ENCODE measurements around the gene FITM1. TPM values are rescaled to one million over a fixed set of nuclear protein-coding genes. Genes with fewer than 3 reads are reported as not detected.

FITM1 gene
- polyA plus RNA-seq, 3 donors, result 0.68 to 0.86 (median 0.79) TPM

GRCh38 chr14:24155100-24155499, 24.6 kb downstream of the FITM1 start:
- no peak for DNase-seq (ENCODE audit: low read depth in 3 of 3, low spot score in 2 of 3)

GRCh38 chr14:24156840-24157239, 26.4 kb downstream of the FITM1 start:
- DNase-seq (ENCODE audit: low read depth in 3 of 3, low spot score in 2 of 3), result no peak

GRCh38 chr14:24157331-24157730, 26.9 kb downstream of the FITM1 start:
- DNase-seq (ENCODE audit: low read depth in 3 of 3, low spot score in 2 of 3), result no peak

GRCh38 chr14:24159777-24160498, 29.5 kb downstream of the FITM1 start:
- no peak for DNase-seq (ENCODE audit: low read depth in 3 of 3, low spot score in 2 of 3)

DNA sequence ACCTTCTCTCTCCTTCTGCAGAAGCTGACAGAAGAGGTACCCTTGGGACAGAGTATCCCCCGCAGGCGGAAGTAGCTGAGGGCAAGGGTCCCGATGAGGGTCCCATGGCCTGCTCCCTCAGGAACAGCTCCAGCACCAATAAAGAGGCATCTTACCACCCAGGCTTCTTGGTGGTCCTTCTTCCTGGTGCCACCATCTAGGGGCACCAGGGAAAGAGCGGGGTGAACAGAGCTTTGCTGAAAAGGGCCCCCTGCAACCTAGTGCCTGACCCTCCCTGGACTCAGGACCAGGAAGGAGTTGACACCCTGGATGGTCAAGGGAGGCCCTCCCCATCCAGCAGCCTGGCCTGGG, 30.0 kb downstream of the FITM1 start:
- no peak for DNase-seq (ENCODE audit: low read depth in 3 of 3, low spot score in 2 of 3)

- DNase-seq (ENCODE audit: low read depth in 3 of 3, low spot score in 2 of 3), result peak; percentile 92 to 97 (median 94)
These were observed 30.7 kb downstream of the FITM1 start, which contains the start of gene IRF9 for GRCh38 chr14:24160850-24161804. Gene IRF9, plus strand, starts transcription at chr14:24161265. Its CDS starts 880 bp downstream, at chr14:24162145.

DNA sequence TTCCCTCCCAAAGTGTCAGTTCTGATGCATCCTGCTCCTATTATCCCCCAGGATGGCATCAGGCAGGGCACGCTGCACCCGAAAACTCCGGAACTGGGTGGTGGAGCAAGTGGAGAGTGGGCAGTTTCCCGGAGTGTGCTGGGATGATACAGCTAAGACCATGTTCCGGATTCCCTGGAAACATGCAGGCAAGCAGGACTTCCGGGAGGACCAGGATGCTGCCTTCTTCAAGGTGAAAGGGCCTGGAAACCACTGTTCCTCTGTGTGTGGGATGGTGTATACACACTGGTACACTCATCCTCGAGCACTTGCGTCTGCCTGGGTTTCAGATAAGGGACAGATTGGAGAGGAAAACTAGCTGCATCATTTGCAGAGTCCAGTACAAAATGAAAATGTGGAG, 31.6 kb downstream of the FITM1 start:
- no peak for DNase-seq (ENCODE audit: low read depth in 3 of 3, low spot score in 2 of 3)

DNA sequence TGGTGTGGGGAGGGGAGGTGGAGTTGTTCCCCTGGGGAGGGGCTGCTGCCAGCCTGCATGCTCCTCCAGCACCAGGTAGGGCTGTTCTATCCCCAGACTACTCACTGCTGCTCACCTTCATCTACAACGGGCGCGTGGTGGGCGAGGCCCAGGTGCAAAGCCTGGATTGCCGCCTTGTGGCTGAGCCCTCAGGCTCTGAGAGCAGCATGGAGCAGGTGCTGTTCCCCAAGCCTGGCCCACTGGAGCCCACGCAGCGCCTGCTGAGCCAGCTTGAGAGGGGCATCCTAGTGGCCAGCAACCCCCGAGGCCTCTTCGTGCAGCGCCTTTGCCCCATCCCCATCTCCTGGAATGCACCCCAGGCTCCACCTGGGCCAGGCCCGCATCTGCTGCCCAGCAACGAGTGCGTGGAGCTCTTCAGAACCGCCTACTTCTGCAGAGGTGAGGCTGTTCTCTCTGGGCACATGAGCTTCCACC, 34.1 kb downstream of the FITM1 start:
- DNase-seq (ENCODE audit: low read depth in 3 of 3, low spot score in 2 of 3), result no peak

DNA sequence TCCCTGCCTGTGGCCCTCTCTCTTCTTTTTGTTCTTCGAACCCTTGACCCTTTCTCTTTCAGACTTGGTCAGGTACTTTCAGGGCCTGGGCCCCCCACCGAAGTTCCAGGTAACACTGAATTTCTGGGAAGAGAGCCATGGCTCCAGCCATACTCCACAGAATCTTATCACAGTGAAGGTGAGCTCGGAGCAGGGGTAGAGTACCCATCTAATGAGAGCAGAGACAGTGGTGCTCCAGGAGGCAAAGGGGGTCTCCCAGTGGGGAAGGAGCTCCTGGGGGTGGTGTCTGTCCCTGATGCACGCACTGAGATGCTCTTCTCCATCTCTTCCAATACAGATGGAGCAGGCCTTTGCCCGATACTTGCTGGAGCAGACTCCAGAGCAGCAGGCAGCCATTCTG, 35.3 kb downstream of the FITM1 start:
- DNase-seq (ENCODE audit: low read depth in 3 of 3, low spot score in 2 of 3), result no peak

DNA sequence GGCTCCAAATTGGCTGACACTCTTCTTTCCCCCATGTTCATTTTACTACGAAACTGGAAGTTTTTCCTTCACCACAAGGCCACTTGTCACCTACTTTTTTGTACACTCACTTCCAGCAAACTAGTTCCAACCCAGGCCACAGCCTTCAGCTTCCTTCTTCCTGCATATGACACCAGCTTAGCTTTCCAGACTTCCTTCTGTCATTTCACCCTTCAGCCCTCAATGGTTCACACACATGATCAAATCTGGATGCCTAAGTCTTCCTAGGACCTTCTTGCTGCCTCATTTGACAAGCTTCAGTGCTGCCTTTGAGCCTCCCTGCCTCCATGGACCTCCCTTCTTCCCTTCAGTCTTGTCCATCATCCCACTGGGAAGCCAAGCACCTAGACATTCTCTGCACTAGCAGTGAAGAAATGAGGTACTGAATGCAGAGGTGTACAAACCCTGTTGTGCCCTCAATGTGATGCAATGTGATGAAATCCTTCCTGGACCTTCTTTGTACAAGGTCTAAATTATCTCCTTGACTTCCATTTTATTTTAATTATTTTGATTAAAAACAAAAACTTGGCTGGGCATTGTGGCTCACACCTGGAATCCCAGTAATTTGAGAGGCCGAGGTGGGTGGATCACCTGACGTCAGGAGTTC, 37.1 kb downstream of the FITM1 start:
- DNase-seq (ENCODE audit: low read depth in 3 of 3, low spot score in 2 of 3), result no peak

GRCh38 chr14:24171422-24172260, 41.2 kb downstream of the FITM1 start, which contains the start of gene REC8:
Gene REC8, plus strand, starts transcription at chr14:24172080. Its CDS starts 473 bp downstream, at chr14:24172553.
- DNase-seq (ENCODE audit: low read depth in 3 of 3, low spot score in 2 of 3), result peak in 2 of 3 donors; percentile 81 to 93

DNA sequence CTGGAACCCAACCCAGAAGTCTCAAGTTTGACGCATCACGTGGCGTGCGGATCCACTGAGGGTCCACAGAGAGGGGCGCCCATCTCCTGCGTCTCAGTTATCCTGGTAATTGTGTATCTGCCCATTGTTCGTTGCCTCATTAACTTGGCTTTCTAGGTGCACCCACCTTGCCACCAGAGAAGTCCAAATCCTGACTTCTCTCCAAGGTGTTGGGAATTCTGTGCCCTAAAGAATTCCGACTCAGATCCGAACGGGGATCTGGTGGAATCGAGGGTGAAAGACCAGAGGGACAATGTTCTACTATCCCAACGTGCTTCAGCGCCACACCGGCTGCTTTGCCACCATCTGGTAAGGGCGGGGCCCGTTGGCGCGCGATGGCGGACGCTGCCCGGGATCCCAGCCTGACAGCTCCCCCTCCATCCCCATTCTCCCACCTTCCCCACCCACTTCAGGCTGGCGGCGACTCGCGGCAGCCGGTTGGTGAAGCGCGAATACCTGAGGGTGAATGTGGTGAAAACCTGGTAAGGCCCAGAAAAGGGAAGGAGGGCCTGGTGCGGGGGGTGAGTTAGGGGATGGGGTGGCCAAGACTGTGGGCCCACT, 41.9 kb downstream of the FITM1 start:
- no peak for DNase-seq (ENCODE audit: low read depth in 3 of 3, low spot score in 2 of 3)

DNA sequence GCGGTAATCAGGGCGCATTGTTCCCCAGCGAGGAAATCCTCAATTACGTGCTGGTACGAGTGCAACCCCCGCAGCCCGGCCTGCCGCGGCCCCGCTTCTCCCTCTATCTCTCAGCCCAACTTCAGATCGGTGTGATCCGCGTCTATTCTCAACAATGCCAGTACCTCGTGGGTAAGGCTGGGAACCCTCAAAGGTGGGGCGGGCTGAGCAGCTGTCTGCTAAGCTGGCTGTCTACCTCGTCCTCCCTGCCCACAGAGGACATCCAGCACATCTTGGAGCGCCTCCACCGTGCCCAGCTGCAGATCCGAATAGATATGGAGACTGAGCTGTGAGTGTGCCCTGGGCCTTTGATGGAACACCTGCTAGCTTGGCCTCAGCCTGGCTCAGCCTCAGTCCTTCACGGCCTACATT, 42.4 kb downstream of the FITM1 start:
- no peak for DNase-seq (ENCODE audit: low read depth in 3 of 3, low spot score in 2 of 3)

DNA sequence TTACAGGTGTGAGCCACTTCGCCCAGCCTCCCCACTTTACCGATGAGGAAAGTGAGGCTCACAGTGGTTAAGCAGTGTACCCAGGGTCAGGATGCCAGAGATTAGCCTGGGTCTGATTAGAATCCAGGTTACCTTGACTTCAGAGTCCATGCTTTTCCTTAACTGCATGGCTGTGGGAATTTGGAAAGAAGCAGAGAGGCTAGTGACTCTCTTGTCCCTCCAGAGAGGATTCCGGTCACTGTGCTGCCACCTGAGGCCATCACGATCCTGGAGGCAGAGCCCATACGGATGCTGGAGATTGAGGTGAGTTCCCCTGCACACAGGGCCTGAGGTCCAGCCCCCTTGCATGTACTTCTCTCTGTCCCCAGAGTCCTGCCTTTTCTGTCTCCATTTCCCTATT, 46.1 kb downstream of the FITM1 start:
- no peak for DNase-seq (ENCODE audit: low read depth in 3 of 3, low spot score in 2 of 3)

- DNase-seq (ENCODE audit: low read depth in 3 of 3, low spot score in 2 of 3), result no peak
These were observed 46.8 kb downstream of the FITM1 start for GRCh38 chr14:24177041-24177825.

DNA sequence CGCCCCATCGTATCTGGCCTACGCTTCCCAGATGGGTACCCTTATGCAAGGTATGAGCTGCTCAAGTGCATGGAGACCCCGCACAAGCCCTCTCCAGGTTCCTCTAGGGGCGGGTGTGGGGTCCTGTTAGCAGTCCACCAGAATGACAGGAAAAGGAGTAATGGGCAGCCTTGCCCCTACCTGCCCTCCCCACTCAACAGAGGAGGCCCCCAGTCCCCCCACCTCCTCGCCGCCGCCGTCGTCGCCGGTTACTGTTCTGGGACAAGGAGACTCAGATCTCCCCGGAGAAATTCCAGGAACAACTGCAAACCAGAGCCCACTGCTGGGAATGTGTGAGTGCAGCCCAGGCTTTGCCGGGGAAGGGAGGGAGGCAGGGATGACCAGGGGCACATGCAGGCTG, 47.4 kb downstream of the FITM1 start:
- no peak for DNase-seq (ENCODE audit: low read depth in 3 of 3, low spot score in 2 of 3)

DNA sequence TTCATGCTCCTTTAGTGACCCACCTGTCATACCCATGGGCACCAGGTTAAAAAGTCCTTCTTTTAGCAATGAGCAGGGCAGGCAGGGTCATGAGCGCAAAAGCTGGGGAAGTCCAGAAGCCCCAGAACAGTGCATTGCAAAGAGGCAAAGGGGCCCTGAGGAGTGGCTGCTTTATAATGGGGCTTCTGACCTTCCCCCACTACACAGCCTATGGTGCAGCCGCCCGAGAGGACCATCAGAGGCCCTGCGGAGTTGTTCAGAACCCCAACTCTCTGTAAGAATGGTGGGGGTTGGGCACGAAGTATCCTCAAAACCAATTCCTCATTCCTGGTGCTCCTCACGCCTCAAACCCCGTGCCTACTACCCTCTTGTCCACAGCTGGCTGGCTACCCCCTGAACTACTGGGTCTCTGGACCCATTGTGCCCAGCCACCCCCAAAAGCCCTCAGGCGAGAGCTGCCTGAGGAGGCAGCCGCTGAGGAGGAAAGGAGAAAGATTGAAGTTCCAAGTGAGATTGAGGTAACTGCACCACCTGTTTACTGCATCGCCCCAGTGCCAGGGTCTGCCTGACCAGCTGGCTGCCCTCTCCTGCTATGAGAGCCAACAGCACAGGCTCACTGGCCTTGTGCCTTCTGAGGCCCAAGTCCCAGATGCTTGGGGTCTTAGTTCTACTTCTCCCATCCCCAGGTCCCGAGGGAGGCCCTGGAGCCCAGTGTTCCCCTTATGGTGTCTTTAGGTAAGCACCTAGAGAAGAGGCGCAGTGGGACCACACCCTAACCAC, 48.1 kb downstream of the FITM1 start:
- no peak for DNase-seq (ENCODE audit: low read depth in 3 of 3, low spot score in 2 of 3)

DNA sequence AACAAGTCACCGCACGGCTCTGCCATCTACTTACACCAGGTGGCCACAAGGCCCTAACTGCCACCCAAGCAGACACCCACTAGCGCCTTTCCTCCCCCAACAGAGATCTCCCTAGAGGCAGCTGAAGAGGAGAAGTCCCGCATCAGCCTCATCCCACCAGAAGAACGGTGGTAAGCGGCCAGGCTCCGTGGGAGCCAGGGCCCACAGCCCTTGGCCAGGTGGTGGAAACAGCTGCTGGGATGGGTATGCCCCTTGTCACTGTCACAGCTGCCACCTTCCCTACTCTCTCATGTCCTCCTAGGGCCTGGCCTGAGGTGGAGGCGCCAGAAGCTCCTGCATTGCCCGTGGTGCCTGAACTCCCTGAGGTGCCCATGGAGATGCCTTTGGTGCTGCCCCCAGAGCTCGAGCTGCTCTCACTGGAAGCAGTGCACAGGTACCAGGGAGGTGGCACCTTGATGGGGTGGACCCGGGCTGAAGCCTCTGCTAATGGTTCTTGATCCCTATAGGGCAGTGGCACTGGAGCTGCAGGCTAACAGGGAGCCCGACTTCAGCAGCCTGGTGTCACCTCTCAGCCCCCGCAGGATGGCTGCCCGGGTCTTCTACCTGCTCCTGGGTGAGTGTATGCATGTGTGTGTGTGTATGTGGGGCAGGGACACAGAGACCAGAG, 49.0 kb downstream of the FITM1 start:
- DNase-seq (ENCODE audit: low read depth in 3 of 3, low spot score in 2 of 3), result no peak

Data from right renal cortex interstitium (tissue), 3 donors.